ENCODE measurements around the gene TMOD1. TPM values are rescaled to one million over a fixed set of nuclear protein-coding genes. Genes with fewer than 3 reads are reported as not detected.

The TMOD1 gene
- polyA plus RNA-seq, 3 donors, result 8.8 to 17.3 (median 12.1) TPM

GRCh38 chr9:97511655-97512427 lies 10.4 kb downstream of the TMOD1 start:
- no peak overlapping the region for H3K27ac ChIP-seq (ENCODE audit: low read depth, low read length)
- 87 to 89% (median 88%) methylated on average over 6 of the region's 6 CpGs for WGBS, 3 donors

- H3K27ac ChIP-seq (ENCODE audit: low read depth, low read length), result no peak overlapping the region
- WGBS, 3 donors, result 80 to 83% (median 81%) methylated on average over 8 of the region's 8 CpGs
Observed at GRCh38 chr9:97512966-97513560, 11.6 kb downstream of the TMOD1 start.

GRCh38 chr9:97514531-97514930 lies 13.1 kb downstream of the TMOD1 start:
- 74 to 92% (median 76%) methylated on average over 9 of the region's 9 CpGs for WGBS, 3 donors
- H3K27ac ChIP-seq (ENCODE audit: low read depth, low read length), result no peak overlapping the region

DNA sequence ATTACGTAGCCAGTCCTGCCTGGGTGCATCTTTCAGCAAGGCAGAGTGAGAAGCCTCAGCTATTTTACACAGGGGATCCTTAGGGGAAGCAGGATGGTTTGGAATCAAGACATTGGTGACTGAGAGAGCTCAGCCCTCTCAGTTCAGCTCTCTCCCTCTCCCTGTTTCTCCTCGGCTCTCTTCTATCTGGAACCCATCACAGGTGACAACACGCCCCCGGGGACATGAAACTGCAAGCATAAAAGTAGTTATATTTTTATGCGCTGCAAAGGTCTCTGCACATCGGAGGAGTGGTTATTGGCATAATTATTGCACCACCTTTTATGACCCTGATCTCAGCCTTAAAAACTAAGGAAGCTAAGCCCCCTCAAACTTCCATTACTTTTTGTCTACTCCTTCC lies 14.2 kb downstream of the TMOD1 start:
- whole genome bisulfite sequencing, 3 donors, result 71 to 84% (median 83%) methylated on average over 6 of the region's 6 CpGs
- no peak overlapping the region for H3K27ac ChIP-seq (ENCODE audit: low read depth, low read length)

GRCh38 chr9:97516111-97516510 lies 14.6 kb downstream of the TMOD1 start:
- H3K27ac ChIP-seq (ENCODE audit: low read depth, low read length), result no peak overlapping the region
- 89 to 91% (median 90%) methylated on average over 8 of the region's 8 CpGs for WGBS, 3 donors

- WGBS, 3 donors, result 77 to 84% (median 78%) methylated on average over 10 to 14 of the region's 14 CpGs
- H3K27ac ChIP-seq (ENCODE audit: low read depth, low read length), result no peak overlapping the region
Observed at GRCh38 chr9:97517331-97518089, 16.0 kb downstream of the TMOD1 start.

DNA sequence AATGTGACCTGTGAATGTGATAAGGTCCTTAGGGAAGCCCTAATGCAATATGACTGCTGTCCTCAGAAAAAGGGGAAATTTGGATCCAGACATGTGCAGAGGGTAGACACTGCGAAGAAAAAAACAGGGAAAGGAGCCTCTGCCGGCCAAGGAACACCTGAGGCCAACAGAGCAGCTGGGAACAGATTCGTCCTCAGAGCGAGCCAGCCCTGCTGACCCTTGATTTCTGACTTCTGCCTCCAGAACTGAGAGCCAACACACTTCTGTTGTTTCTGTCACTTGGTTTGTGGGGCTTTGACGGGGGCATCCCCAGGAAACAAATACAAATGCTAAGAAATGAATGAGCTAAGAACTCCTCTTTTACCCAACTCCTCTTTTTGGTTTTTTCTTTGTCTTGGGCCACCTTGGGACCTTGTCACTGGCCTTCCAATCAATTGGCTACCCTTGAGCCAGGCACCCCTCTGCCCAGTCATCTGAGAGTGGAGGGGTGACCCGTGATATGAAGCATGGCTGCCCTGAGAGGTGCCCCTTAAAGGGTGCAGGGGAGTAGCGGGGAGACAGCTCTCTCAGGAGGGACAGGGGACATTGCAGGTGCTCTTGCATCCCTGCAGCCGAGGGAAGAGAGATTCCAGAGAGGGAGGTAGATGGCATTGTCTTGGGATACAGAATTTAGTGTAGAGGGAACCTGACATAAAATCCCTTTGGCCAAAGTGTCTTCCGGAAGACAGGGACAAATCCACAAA lies 16.9 kb downstream of the TMOD1 start:
- WGBS, 3 donors, result 72 to 81% (median 74%) methylated on average over 9 of the region's 9 CpGs

DNA sequence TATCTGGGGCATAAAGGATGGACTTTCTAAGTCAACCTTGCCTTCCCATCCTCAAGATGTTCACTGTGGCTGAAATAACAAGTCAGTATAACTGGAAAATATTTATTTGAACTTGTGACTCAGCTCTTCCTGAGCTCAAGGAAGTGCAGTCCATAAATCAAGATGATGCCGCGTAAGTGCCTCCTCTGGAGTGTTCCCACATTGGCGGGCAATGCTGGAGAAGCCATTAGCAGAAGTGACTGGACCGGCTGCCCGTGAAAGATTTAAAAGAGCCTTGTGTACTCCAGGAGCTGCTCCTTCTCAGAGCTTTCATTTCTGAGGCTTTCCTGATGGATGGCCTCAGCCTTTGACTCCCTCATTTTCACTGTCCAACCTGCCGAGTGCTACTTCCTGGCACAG lies 17.4 kb downstream of the TMOD1 start:
- no peak overlapping the region for H3K27ac ChIP-seq (ENCODE audit: low read depth, low read length)
- 3 to 35% (median 4%) methylated on average over 6 of the region's 6 CpGs for WGBS, 3 donors

More for the DNA sequence above, 16.9 kb downstream of the TMOD1 start:
- peak overlapping the region; percentile 24 for H3K27ac ChIP-seq (ENCODE audit: low read depth, low read length)

GRCh38 chr9:97519441-97519970 lies 18.0 kb downstream of the TMOD1 start:
- WGBS, 3 donors, result 81 to 90% (median 89%) methylated on average over 11 of the region's 11 CpGs
- H3K27ac ChIP-seq (ENCODE audit: low read depth, low read length), result no peak overlapping the region

GRCh38 chr9:97521576-97522333 lies 20.3 kb downstream of the TMOD1 start:
- WGBS, 3 donors, result 85 to 87% (median 87%) methylated on average over 10 of the region's 10 CpGs
- no peak overlapping the region for H3K27ac ChIP-seq (ENCODE audit: low read depth, low read length)

DNA sequence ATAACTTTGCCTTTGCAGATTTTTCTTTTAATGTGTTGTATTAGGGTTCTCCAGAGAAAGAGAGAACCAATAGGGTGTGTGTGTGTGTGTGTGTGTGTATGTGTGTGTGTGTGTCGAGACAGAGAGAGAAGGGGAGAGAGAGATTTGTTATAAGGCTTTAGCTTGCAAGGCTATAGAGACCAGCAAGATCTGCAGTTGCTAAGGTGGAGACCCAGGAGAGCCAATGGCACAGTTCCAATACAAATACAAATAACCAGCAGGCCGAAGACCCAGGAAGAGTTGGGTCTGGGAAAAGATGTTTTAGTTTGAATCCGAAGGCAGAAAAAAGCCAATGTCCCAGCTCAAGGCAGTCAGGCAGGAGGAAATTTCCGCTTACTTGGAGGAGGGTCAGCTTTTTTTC lies 23.0 kb downstream of the TMOD1 start:
- H3K27ac ChIP-seq (ENCODE audit: low read depth, low read length), result no peak overlapping the region
- WGBS, 3 donors, result 68 to 92% (median 72%) methylated on average over 3 to 4 of the region's 4 CpGs

- H3K27ac ChIP-seq (ENCODE audit: low read depth, low read length), result no peak overlapping the region
- WGBS, 3 donors, result 83 to 92% (median 84%) methylated on average over 2 of the region's 2 CpGs
Observed at GRCh38 chr9:97525451-97525850, 24.0 kb downstream of the TMOD1 start.

GRCh38 chr9:97526895-97527575 lies 25.6 kb downstream of the TMOD1 start:
- no peak overlapping the region for H3K27ac ChIP-seq (ENCODE audit: low read depth, low read length)
- whole genome bisulfite sequencing, 3 donors, result 85 to 92% (median 89%) methylated on average over 7 of the region's 7 CpGs

DNA sequence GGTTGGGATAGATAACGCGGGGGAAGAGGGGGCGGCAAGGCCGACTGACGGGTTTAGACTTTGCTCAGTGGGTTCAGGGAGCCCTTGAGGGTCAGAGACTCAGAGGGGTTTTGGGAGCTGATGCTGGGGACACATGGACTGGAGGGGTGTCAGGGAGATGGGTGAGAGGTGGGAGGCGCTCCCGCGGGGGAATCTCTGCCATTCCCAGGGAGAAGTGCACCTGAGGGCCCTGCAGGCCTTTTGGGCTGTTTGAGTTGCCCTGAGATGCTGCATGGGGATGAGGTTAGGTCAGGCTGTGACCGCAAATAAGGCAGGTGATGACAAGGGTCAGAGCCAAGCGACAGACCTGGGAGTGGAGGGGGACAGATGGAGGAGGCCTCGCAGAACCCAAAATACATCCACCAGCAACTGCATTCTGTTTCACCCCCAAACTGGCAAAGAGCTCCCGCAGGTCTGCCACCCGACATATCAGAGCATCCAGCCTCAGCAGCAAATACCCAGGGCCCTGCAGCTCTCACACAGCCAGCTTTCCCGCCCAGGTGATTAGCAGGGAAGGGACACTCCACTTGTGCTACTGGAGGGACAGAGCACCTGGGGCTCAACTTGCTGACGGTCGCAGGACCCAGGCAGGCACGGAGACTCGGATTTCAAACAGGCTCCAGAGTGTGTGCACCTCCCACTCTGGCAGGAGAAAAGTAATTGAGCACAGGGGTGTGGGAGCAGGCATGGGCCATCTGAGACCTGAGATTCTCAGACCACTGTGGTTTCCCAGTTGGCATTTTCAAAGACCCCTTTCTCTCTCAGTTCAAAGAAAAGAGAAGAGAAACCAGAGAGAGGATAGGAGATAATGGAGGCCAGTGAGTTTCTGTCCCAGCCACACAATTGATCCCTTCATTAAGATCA lies 26.4 kb downstream of the TMOD1 start:
- H3K27ac ChIP-seq (ENCODE audit: low read depth, low read length), result no peak overlapping the region
- 84 to 90% (median 87%) methylated on average over 17 to 18 of the region's 18 CpGs for WGBS, 3 donors

DNA sequence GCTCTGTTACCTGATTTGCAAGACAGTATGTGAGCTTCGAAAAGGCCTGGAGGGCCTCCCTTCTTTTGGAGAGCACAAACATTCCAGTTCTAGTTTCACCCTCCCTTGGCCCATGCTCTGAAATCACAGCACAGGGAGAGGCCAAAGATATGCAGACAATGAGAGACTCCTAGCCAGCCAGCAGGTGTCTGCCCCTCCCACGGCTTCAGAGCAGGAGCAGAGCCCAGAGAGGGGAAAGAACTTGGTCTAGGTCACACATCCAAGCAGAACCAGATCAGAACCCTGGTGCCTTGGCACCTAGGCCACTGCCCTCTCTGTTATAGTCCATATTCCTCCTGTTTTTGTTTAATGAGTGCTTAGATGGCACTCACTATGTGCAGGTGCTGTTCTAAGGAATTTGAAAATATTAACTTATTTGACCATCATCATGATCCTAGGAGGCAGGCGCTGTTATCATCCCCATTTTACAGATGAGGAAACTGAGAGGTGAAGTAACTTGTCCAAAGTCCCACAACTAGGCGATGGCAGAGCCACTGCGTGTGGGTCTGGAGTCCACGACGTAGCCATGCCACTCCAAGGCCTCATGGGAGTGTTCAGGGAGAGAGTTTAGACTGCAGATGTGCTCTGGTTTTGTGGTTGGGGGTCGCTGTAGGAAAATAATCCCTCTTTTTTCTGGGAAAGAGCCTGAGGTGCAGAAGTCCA lies 27.2 kb downstream of the TMOD1 start:
- no peak overlapping the region for H3K27ac ChIP-seq (ENCODE audit: low read depth, low read length)
- 82 to 86% (median 85%) methylated on average over 8 of the region's 8 CpGs for WGBS, 3 donors

Measured in adipose tissue (tissue), 3 donors.